Adipocyte (in vitro differentiated cells): ENCODE measurements around the gene SLC30A1.
"Not testable (repeated sequence)": the region's sequence is repeated elsewhere in the genome, so short reads cannot be mapped to it uniquely, and the experiment has no call there.

ENCODE experiments used
- DNase-seq: peaks from one replicate; pipeline ENCODE4 v3.0.0-alpha.2; 2015; ENCODE audit warnings: low read depth
- H3K27me3 ChIP-seq: replicated peaks from 2 replicates; pipeline ENCODE4 v1.7.0; 2013; ENCODE audit warnings: mild to moderate bottlenecking, low read length, moderate library complexity; ENCODE audit not compliant: control insufficient read depth, insufficient read depth
- H3K36me3 ChIP-seq: 2 replicates; pipeline ENCODE4 v1.7.0; 2013; ENCODE audit warnings: low read length, mild to moderate bottlenecking, moderate library complexity; ENCODE audit not compliant: control insufficient read depth, insufficient read depth, severe bottlenecking
- H3K4me1 ChIP-seq: 2 replicates; pipeline ENCODE4 v1.7.0; 2013; ENCODE audit warnings: mild to moderate bottlenecking, low read length, moderate library complexity; ENCODE audit not compliant: control insufficient read depth, insufficient read depth
- H3K4me3 ChIP-seq: 2 replicates; pipeline ENCODE4 v1.7.0; 2013; ENCODE audit warnings: mild to moderate bottlenecking, low read length, moderate library complexity
- H3K9ac ChIP-seq: 2 replicates; pipeline ENCODE4 v1.7.0; 2013; ENCODE audit warnings: mild to moderate bottlenecking, low read length, moderate library complexity
- H3K9me3 ChIP-seq: 2 replicates; pipeline ENCODE4 v1.7.0; 2013; ENCODE audit warnings: mild to moderate bottlenecking, low read length, moderate library complexity; ENCODE audit not compliant: control insufficient read depth

SLC30A1 gene

DNA sequence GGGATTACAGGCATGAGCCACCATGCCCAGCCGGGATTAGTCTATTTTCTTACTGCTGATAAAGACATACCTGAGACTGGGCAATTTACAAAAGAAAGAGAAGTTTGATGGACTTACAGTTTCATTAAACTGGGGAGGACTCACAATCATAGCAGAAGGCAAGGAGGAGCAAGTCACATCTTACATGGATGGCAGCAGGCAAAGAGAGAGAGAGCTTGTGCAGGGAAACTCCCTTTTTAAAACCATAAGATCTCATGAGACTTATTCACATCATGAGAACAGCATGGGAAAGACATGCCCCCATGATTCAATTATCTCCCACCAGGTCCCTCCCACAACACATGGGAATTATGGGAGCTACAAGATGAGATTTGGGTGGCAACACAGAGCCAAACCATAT lies 38.1 kb downstream of the SLC30A1 start:
- H3K9me3 ChIP-seq, H3K9ac ChIP-seq, H3K4me3 ChIP-seq, DNase-seq, H3K36me3 ChIP-seq: not testable (repeated sequence)
- Histone ChIP-seq H3K4me1 (peaks cover 11% of the 10 kb centered on the region), H3K27me3 (peaks cover 14% of the 10 kb centered on the region)

DNA sequence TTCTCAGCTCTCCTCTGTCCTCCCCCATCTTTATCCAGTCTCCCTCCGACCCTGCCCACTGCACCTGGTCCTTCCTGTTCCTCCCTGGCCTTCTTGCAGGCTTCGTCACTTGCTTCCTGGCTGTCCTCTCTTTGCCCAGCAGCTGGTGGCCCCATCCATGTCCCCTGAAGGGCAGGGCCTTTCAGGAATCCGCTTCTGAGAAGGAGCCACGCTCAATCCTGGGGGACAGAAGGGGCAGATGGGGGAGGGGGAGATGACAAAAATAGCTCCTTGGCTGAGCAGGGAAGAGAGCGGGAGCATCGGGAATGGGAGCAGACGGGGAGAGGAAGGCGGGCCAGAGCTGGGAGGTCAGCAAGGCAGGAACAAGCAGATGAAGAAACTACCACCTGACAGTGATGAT lies 40.7 kb downstream of the SLC30A1 start:
- DNase-seq = no peak
- Histone ChIP-seq H3K27me3 (peaks cover 3% of the 10 kb centered on the region), H3K9ac (no peak overlapping the region), H3K4me1 (peaks cover 11% of the 10 kb centered on the region), H3K9me3 (no peaks in the 10 kb centered on the region), H3K36me3 (no peaks in the 10 kb centered on the region), H3K4me3 (no peak overlapping the region)

DNA sequence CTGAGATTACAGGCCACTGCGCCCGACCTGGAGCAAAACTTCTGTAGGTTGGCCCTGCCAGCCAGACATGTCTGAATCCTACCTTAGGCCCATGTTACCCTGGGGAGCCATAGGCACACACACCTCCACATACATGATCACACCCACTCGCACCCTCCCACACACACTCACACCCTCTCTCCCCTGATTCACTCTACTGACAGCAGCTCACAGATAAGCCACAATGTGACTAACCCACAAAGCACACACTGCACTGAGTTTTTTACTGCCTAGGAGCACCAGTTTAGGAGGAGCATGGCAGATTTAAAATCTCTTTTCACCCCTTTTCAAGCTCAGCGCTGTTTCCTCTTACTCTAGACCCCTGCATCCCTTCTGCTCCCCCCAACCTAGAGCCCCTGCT lies 41.7 kb downstream of the SLC30A1 start:
- Histone ChIP-seq H3K9me3 (no peaks in the 10 kb centered on the region), H3K36me3 (no peaks in the 10 kb centered on the region), H3K27me3 (peaks cover 3% of the 10 kb centered on the region), H3K4me1 (peaks cover 11% of the 10 kb centered on the region), H3K9ac (no peak overlapping the region), H3K4me3 (no peak overlapping the region)
- DNase-seq = no peak

DNA sequence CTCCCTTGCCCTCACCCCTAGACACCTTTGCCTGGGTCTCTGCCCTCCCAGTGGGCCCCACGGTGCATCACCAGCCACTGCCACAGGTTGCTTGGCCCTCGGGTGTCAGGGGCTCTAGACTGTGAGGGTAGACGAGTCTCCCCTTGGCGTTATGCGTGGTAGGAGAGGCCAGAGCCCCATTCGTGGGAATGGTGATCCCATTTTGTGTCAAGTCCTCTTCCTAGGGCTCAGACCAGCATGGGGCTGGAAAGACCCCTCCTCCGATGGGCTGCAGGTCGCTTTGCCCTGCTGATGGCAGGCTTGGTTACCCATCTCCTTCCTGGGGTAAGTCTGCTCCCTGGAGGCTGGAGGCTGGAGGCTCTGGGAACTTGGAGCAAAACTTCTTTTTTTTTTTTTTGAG lies 42.4 kb downstream of the SLC30A1 start:
- Histone ChIP-seq H3K4me1 (peaks cover 5% of the 10 kb centered on the region), H3K9me3 (no peaks in the 10 kb centered on the region), H3K36me3 (no peaks in the 10 kb centered on the region), H3K4me3 (no peak overlapping the region), H3K9ac (no peak overlapping the region), H3K27me3 (peaks cover 3% of the 10 kb centered on the region)
- DNase-seq = no peak

DNA sequence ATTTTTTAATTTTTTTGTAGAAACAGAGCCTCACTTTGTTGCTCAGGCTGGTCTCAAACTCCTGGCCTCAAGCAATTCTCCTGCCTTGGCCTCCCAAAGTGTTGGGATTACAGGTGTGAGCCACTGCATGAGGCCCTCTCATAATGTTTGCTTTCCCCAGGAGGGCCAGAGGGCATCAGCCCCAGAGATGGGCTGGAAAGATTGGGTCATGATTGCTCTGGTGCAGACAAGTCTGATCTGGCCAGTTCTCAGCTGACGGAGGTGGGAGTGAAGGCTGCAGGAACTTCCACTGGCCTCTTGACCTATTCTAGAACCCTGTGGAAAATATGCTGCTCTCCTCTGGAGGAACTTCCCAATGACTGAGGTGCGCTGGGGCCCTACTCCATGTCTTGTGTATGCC lies 43.6 kb downstream of the SLC30A1 start:
- H3K36me3 ChIP-seq = no peaks in the 10 kb centered on the region
- DNase-seq = no peak
- H3K9ac ChIP-seq = no peak overlapping the region
- no peaks in the 10 kb centered on the region for H3K9me3 ChIP-seq
- no peaks in the 10 kb centered on the region for H3K4me1 ChIP-seq
- no peak overlapping the region for H3K4me3 ChIP-seq
- H3K27me3 ChIP-seq = peaks cover 3% of the 10 kb centered on the region

DNA sequence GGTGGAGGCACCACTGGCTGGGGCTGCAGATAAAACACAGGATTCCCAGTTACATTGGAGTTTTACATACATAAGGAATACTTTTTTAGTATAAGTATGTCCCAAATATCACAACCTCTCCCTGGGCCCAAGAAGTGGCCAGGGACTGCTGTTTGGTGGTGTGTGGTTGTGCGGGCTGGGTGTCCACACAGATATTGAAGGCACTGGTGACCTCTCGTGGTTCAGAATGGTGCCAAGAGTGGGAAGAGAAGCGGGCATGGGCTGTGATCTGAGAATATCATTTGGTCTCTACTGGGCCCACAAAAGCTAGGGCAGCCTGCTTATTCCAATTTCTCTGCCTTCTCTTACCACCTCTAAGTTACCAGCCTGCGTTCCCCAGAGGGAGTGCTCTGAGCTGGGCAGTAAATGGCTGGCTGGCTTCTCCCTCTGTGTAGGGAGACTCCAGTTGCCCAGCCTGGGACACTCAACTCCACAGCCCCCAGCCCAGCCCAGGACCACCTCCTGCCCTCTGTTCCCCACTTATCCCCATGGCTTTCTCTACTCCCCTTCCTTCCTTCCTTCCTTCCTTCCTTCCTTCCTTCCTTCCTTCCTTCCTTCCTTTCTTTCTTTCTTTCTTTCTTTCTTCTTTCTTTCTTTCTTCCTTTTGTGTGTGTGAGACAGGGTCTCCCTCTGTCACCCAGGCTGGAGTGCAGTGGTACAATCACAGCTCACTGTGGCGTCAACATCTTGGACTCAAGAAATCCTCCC lies 44.2 kb downstream of the SLC30A1 start:
- H3K36me3 ChIP-seq = no peaks in the 10 kb centered on the region
- H3K4me3 ChIP-seq = no peak overlapping the region
- H3K9me3 ChIP-seq = no peaks in the 10 kb centered on the region
- H3K9ac ChIP-seq = no peak overlapping the region
- H3K27me3 ChIP-seq = peaks cover 8% of the 10 kb centered on the region
- no peak for DNase-seq
- H3K4me1 ChIP-seq = no peaks in the 10 kb centered on the region

DNA sequence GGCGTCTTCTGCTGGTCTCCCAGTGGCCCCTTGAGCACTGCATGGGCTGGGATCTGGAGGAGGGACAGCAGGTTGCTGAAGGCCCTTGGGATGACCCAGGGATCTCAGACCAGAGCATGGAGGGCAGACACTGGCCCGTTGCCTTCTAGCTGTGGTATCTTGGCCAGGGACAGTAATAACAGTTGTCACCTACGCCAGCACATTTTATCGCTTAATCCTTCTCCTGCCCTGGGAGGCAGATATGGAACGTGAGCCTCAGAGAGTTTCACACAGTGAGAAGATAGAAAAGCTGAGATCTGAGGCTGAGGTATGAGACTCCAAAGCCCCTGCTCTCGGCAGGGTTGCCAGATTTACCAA lies 46.9 kb downstream of the SLC30A1 start:
- no peak for DNase-seq
- H3K9ac ChIP-seq = no peak overlapping the region

DNA sequence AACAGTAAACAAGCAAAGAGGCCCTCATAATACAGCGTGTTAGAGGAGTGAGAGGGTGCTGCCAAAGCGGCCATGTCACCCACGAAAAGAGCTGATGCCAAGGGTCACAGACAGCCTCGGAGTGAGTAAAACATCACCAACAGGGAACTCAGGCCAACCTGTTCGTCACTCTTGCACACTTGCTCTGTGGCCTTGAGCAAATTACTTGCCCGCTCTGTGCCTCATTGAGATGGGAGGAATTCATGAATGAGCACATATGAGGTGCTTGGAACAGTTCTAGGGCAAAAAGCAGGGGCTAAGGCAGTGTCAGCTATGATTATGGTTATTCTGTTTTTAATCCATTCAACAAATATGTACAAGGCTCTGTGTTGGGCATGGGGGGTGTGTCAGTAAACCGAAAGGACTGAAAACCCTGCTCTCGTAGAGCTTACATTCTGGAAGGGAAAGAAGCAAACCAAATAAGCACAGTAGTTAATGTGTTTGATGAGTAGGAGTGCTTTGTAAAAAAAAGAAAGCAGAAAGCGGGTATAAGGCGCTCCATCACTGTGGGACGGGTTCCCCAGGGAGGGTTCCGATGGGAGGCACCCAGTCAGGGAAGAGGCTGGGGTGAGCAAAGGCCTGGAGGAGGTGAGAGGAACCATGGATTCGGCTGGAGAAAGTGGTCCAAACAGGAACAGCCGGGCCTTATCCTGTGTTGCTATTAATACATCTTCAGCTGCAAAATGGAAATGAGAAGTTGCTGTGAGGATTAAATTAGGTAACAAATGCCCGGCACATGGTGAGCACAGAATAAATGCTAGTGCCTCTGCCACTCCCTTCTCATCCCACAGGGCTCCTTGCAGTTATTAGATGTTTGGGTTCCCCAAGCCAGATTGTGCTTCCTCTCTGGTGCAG lies 47.5 kb downstream of the SLC30A1 start:
- no peaks in the 10 kb centered on the region for H3K9me3 ChIP-seq
- H3K9ac ChIP-seq = no peak overlapping the region
- H3K4me3 ChIP-seq = no peak overlapping the region
- no peaks in the 10 kb centered on the region for H3K4me1 ChIP-seq
- H3K27me3 ChIP-seq = peaks cover 20% of the 10 kb centered on the region
- no peak for DNase-seq
- H3K36me3 ChIP-seq = no peaks in the 10 kb centered on the region

More for the DNA sequence above, 46.9 kb downstream of the SLC30A1 start:
- H3K27me3 ChIP-seq = peaks cover 17% of the 10 kb centered on the region
- H3K4me3 ChIP-seq = no peak overlapping the region
- H3K36me3 ChIP-seq = no peaks in the 10 kb centered on the region
- no peaks in the 10 kb centered on the region for H3K4me1 ChIP-seq
- H3K9me3 ChIP-seq = no peaks in the 10 kb centered on the region

DNA sequence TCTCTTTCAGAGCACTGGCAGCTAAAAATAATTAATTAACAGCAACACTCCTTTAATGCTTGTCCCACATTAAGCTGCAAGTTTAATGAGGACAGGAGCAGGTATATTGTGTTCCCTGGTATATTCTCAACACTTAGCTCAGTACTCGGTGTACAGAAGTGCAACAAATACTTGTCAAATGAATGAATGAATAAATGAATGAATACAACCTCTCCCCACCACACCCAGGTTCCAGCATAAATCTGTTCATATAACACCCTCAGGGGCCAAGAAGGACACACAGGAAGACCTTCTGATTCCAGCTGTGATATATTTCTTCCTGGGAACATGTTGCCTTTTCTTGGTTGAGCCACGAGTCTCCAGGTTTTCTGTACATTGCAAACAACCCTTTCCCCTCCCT lies 48.9 kb downstream of the SLC30A1 start:
- H3K4me1 ChIP-seq = no peaks in the 10 kb centered on the region
- no peak overlapping the region for H3K4me3 ChIP-seq
- no peaks in the 10 kb centered on the region for H3K36me3 ChIP-seq
- no peak for DNase-seq
- no peaks in the 10 kb centered on the region for H3K9me3 ChIP-seq
- peaks cover 20% of the 10 kb centered on the region for H3K27me3 ChIP-seq
- no peak overlapping the region for H3K9ac ChIP-seq

DNA sequence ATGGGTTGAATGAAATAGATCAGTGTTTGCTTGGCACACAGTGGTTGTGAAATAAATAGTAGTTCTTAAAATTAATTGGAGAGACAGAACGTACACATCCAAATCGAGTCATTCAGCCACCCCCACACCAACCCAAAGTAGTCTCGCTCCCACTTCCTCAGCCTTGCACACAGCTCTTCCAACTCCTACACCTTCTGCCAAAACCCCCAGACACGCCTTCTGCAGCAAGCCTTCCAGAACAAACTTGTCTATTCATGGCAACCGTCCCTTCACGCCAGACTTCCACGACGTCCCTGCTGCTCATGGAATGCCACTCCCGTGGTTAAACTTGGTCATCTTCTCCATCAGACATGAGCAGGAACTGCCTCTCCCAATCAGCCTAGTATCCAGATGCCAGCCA lies 49.5 kb downstream of the SLC30A1 start:
- DNase-seq = no peak
- Histone ChIP-seq H3K4me1 (no peaks in the 10 kb centered on the region), H3K9me3 (no peaks in the 10 kb centered on the region), H3K36me3 (no peaks in the 10 kb centered on the region), H3K27me3 (peaks cover 20% of the 10 kb centered on the region), H3K9ac (no peak overlapping the region), H3K4me3 (no peak overlapping the region)

DNA sequence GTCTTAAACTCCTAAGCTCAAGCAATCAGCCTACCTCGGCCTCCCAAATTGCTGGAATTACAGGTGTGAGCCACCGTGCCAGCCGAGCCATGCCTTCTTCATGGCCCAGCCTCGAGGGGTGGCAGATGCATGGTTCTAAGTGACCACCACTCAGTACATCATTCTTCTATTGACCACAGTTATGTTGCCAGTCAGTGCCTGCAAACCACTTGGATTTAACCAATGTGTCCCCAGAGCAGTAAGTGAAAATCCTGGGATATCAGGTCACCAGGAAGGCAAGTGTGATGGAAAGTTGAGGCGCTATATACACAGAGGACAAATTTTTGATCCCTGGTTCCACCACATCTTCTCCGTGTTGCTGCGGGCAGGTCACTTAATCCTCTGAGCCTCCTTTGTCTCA lies 50.0 kb downstream of the SLC30A1 start:
- DNase-seq = no peak
- Histone ChIP-seq H3K36me3 (no peaks in the 10 kb centered on the region), H3K27me3 (peaks cover 20% of the 10 kb centered on the region), H3K4me3 (no peak overlapping the region), H3K9me3 (no peaks in the 10 kb centered on the region), H3K4me1 (no peaks in the 10 kb centered on the region), H3K9ac (no peak overlapping the region)
